ENCODE data around the gene DNAH1.

DNAH1 gene

GRCh38 chr3:52447512-52448355 is 131.6 kb downstream of the DNAH1 start:
- no peak for DNase-seq (ENCODE audit: low spot score)
